ENCODE measurements around the gene WASF2.
"Not testable (repeated sequence)": the region's sequence is repeated elsewhere in the genome, so short reads cannot be mapped to it uniquely, and the experiment has no call there.

The WASF2 gene

GRCh38 chr1:27418326-27419185 is 71.4 kb downstream of the WASF2 start:
- DNase-seq (ENCODE audit: low read depth in 2 of 2): peak; percentile 33 to 70

GRCh38 chr1:27417713-27418112 is 72.3 kb downstream of the WASF2 start:
- DNase-seq (ENCODE audit: low read depth in 2 of 2): no peak

GRCh38 chr1:27416387-27417111 is 73.4 kb downstream of the WASF2 start:
- no peak for DNase-seq (ENCODE audit: low read depth in 2 of 2)

- DNase-seq (ENCODE audit: low read depth in 2 of 2): no peak
Observed at GRCh38 chr1:27414091-27414490, 75.9 kb downstream of the WASF2 start.

GRCh38 chr1:27413004-27413403 is 77.0 kb downstream of the WASF2 start:
- DNase-seq (ENCODE audit: low read depth in 2 of 2): no peak

- no peak for DNase-seq (ENCODE audit: low read depth in 2 of 2)
Observed at GRCh38 chr1:27412502-27412901, 77.5 kb downstream of the WASF2 start.

GRCh38 chr1:27410709-27411108 is 79.3 kb downstream of the WASF2 start:
- DNase-seq (ENCODE audit: low read depth in 2 of 2): no peak

- no peak for DNase-seq (ENCODE audit: low read depth in 2 of 2)
Observed at GRCh38 chr1:27409669-27410068, 80.3 kb downstream of the WASF2 start.

- no peak for DNase-seq (ENCODE audit: low read depth in 2 of 2)
Observed at GRCh38 chr1:27408151-27408550, 81.8 kb downstream of the WASF2 start.

- DNase-seq (ENCODE audit: low read depth in 2 of 2): not testable (repeated sequence)
Observed at GRCh38 chr1:27406791-27407190, 83.2 kb downstream of the WASF2 start.

GRCh38 chr1:27406362-27406680 is 83.6 kb downstream of the WASF2 start:
- DNase-seq (ENCODE audit: low read depth in 2 of 2): no peak

- DNase-seq (ENCODE audit: low read depth in 2 of 2): not testable (repeated sequence)
Observed at GRCh38 chr1:27405598-27406361, 84.2 kb downstream of the WASF2 start.

GRCh38 chr1:27405074-27405473 is 84.9 kb downstream of the WASF2 start:
- no peak for DNase-seq (ENCODE audit: low read depth in 2 of 2)

- DNase-seq (ENCODE audit: low read depth in 2 of 2): no peak
Observed at GRCh38 chr1:27403931-27404330, 86.0 kb downstream of the WASF2 start.

- no peak for DNase-seq (ENCODE audit: low read depth in 2 of 2)
Observed at GRCh38 chr1:27403065-27403726, 86.8 kb downstream of the WASF2 start.

- DNase-seq (ENCODE audit: low read depth in 2 of 2): no peak
Observed at GRCh38 chr1:27402349-27402754, 87.6 kb downstream of the WASF2 start.

GRCh38 chr1:27400963-27401341 is 89.0 kb downstream of the WASF2 start:
- DNase-seq (ENCODE audit: low read depth in 2 of 2): no peak

GRCh38 chr1:27400082-27400962 is 89.6 kb downstream of the WASF2 start:
- DNase-seq (ENCODE audit: low read depth in 2 of 2): no peak

- no peak for DNase-seq (ENCODE audit: low read depth in 2 of 2)
Observed at GRCh38 chr1:27399251-27400025, 90.5 kb downstream of the WASF2 start.
